SK-N-SH (cell line): ENCODE results near the gene AFF1. TPM values are rescaled to one million over a fixed set of nuclear protein-coding genes. Genes with fewer than 3 reads are reported as not detected.

Source experiments
- CTCF ChIA-PET: fragments of 300-600, 350-600 bp; formaldehyde crosslinking; extraction: SDS; loops from one replicate; lab custom pipeline; 2021; lab: Yijun Ruan, JAX
- POLR2A ChIA-PET: fragments of 350-600 bp; sonication (Branson Sonifier 250); formaldehyde crosslinking; extraction: SDS; loops from one replicate; lab custom pipeline; 2020; ENCODE audit warnings: antibody characterized with exemption, inconsistent platforms; lab: Yijun Ruan, JAX
- DNase-seq: peaks from one replicate; pipeline ENCODE4 v3.0.0; 2012
- H2AFZ ChIP-seq: fragments of 200-600 bp; sonication (generic); 2 replicates; pipeline ENCODE4 v1.8.1; 2016; ENCODE audit warnings: antibody characterized with exemption, mild to moderate bottlenecking, low read depth
- H3F3A ChIP-seq: fragments of 200-600 bp; sonication (generic); replicated peaks from 2 replicates; pipeline ENCODE3; 2016; ENCODE audit warnings: antibody characterized with exemption, mild to moderate bottlenecking; ENCODE audit not compliant: insufficient read depth
- H3K27ac ChIP-seq, 2 experiments: fragments of 200-500 bp in 1 of 2; fragments of 200-600 bp in 1 of 2; sonication (Bioruptor generic) in 1 of 2; sonication (generic), shearing (Covaris generic) in 1 of 2; 2 replicates each; pipeline versions ENCODE4 v1.5.1 to v1.6.1; 2014 to 2016; ENCODE audit warnings: low read depth in 2 of 2, inconsistent platforms in 1 of 2, low read length in 1 of 2, mild to moderate bottlenecking in 1 of 2, mixed read lengths in 1 of 2
- H3K27me3 ChIP-seq: fragments of 200-600 bp; sonication (generic), shearing (Covaris generic); 2 replicates; pipeline ENCODE4 v1.6.1; 2016; ENCODE audit warnings: mixed run types; ENCODE audit not compliant: insufficient read depth
- H3K36me3 ChIP-seq, 2 experiments: fragments of 200-500 bp in 1 of 2; fragments of 200-600 bp in 1 of 2; sonication (Bioruptor generic) in 1 of 2; sonication (generic) in 1 of 2; replicated peaks in 1 of 2; 2 replicates each; pipeline versions ENCODE3 to v1.5.1; 2014 to 2016; ENCODE audit warnings: low read length in 1 of 2, mild to moderate bottlenecking in 1 of 2; ENCODE audit not compliant: insufficient read depth in 2 of 2, control insufficient read depth in 1 of 2
- H3K4me1 ChIP-seq, 2 experiments: fragments of 200-500 bp in 1 of 2; fragments of 200-600 bp in 1 of 2; sonication (Bioruptor generic) in 1 of 2; sonication (generic), shearing (Covaris generic) in 1 of 2; 2 replicates each; pipeline versions ENCODE4 v1.5.1 to v1.6.1; 2014 to 2016; ENCODE audit warnings: low read depth in 1 of 2, low read length in 1 of 2, mixed run types in 1 of 2; ENCODE audit not compliant: insufficient read depth in 2 of 2, control insufficient read depth in 1 of 2
- H3K4me2 ChIP-seq: fragments of 200-600 bp; sonication (generic), shearing (Covaris generic); 2 replicates; pipeline ENCODE4 v1.6.1; 2017; ENCODE audit warnings: mixed run types
- H3K4me3 ChIP-seq, 2 experiments: fragments of 200-500 bp in 1 of 2; fragments of 200-600 bp in 1 of 2; sonication (Bioruptor generic) in 1 of 2; sonication (generic), shearing (Covaris generic) in 1 of 2; 2 replicates each; pipeline versions ENCODE4 v1.5.1 to v1.8.1; 2014 to 2016; ENCODE audit warnings: low read depth in 2 of 2, inconsistent platforms in 1 of 2, low read length in 1 of 2, mild to moderate bottlenecking in 1 of 2, mixed read lengths in 1 of 2, moderate library complexity in 1 of 2
- H3K79me2 ChIP-seq: fragments of 200-600 bp; sonication (generic); 2 replicates; pipeline ENCODE4 v1.8.1; 2017; ENCODE audit warnings: mild to moderate bottlenecking; ENCODE audit not compliant: insufficient read depth
- H3K9ac ChIP-seq: fragments of 200-600 bp; sonication (generic); 2 replicates; pipeline ENCODE4 v1.6.1; 2017; ENCODE audit warnings: mixed run types
- H3K9me2 ChIP-seq: fragments of 200-600 bp; sonication (generic); 2 replicates; pipeline ENCODE4 v1.6.1; 2017; ENCODE audit warnings: mixed run types
- H3K9me3 ChIP-seq: fragments of 200-600 bp; sonication (generic); 2 replicates; pipeline ENCODE4 v1.6.1; 2017; ENCODE audit warnings: mixed run types, mild to moderate bottlenecking, moderate library complexity
- H4K20me1 ChIP-seq: fragments of 200-600 bp; sonication (generic); 2 replicates; pipeline ENCODE4 v1.6.1; 2017; ENCODE audit warnings: mild to moderate bottlenecking, mixed run types; ENCODE audit not compliant: insufficient read depth
- FOSL2 ChIP-seq: IDR thresholded peaks from 2 replicates; pipeline ENCODE4 v1.4.0; 2012; ENCODE audit warnings: low read depth, mild to moderate bottlenecking, moderate library complexity, borderline replicate concordance
- GATA2 ChIP-seq: sonication (generic); formaldehyde crosslinking; IDR thresholded peaks from 2 replicates; pipeline ENCODE4 v1.5.0; 2020; ENCODE audit warnings: mild to moderate bottlenecking, missing genetic modification reagents
- IRF3 ChIP-seq: fragments of 150-350 bp; IDR thresholded peaks from 2 replicates; pipeline ENCODE4 v1.6.1; 2016; ENCODE audit warnings: mild to moderate bottlenecking, low read depth, low read length
- PBX3 ChIP-seq: IDR thresholded peaks from 2 replicates; pipeline ENCODE4; 2012
- TCF12 ChIP-seq: IDR thresholded peaks from 2 replicates; pipeline ENCODE4 v1.4.0; 2012
- WGBS: methylation state at CpG from one replicate; pipeline ENCODE4 v1.1.6; 2017; ENCODE audit warnings: low lambda C conversion rate; 5-methylcytosine and 5-hydroxymethylcytosine counted together
- polyA plus RNA-seq, 3 experiments: library from polyadenylated mRNA; depleted of rRNA; stranded (reverse); fragments of >200 nt; gene quantifications; 2 replicates each; pipeline ENCODE4 v1.2.3, GENCODE V29; 2012

Gene AFF1
- polyA plus RNA-seq, 1 of the 3 experiments (the other 2 are of a cell fraction): 2.7 TPM

- H3K4me3 ChIP-seq: no peak overlapping the region
- no peaks in the 10 kb centered on the region for H3K36me3 ChIP-seq
- peak; percentile 63 for TF ChIP-seq TCF12
- no peak for TF ChIP-seq IRF3
- TF ChIP-seq PBX3: peak; percentile 76
- TF ChIP-seq, all 33 proteins: peak for 2
- no peak for DNase-seq
- ChIA-PET POLR2A (no interaction called here), CTCF (interaction anchor here (1.3 kb wide), 1 partner anchor 19 kb away, joined by 3 read pairs; no protein-coding TSS in a partner anchor)
- Histone ChIP-seq H3F3A (peaks cover 8% of the 10 kb centered on the region), H3K9ac (no peak overlapping the region), H3K79me2 (no peaks in the 10 kb centered on the region), H2AFZ (no peak overlapping the region), H3K27ac (no peak overlapping the region), H3K27me3 (no peaks in the 10 kb centered on the region), H3K9me2 (no peaks in the 10 kb centered on the region), H3K4me2 (no peak overlapping the region), H3K9me3 (no peaks in the 10 kb centered on the region), H4K20me1 (no peaks in the 10 kb centered on the region), H3K4me1 (peaks cover 0 to 4% of the 10 kb centered on the region in 2 experiments; a peak in 2 of 4 replicates)
- WGBS: 70% methylated on average over 9 of the region's 9 CpGs
Measured at GRCh38 chr4:86961605-86962295, 26.9 kb downstream of the AFF1 start.

- H3K79me2 ChIP-seq: no peaks in the 10 kb centered on the region
- no peaks in the 10 kb centered on the region for H3F3A ChIP-seq
- POLR2A ChIA-PET: interaction anchor here (0.6 kb wide), 1 partner anchor 19 kb away, joined by 5 read pairs; no protein-coding TSS in a partner anchor
- H3K9ac ChIP-seq: no peak overlapping the region
- no peaks in the 10 kb centered on the region for H3K27me3 ChIP-seq
- no peak for DNase-seq
- no peaks in the 10 kb centered on the region for H3K9me3 ChIP-seq
- H3K36me3 ChIP-seq: no peaks in the 10 kb centered on the region
- 86% methylated on average over 2 of the region's 2 CpGs for WGBS
- H3K4me1 ChIP-seq: no peaks in the 10 kb centered on the region; a peak in 2 of 4 replicates
- H3K4me3 ChIP-seq: no peak overlapping the region
- H3K4me2 ChIP-seq: no peak overlapping the region
- TF ChIP-seq FOSL2: 0 out of 2 replicates have a peak, but pooled peaks have one; percentile 5
- TF ChIP-seq GATA2: no peak
- CTCF ChIA-PET: no interaction called here
- no peak overlapping the region for H3K27ac ChIP-seq
- H4K20me1 ChIP-seq: no peaks in the 10 kb centered on the region
- H3K9me2 ChIP-seq: no peaks in the 10 kb centered on the region
- no peak overlapping the region for H2AFZ ChIP-seq
Measured at GRCh38 chr4:86963697-86964096, 28.9 kb downstream of the AFF1 start.
